Cardiac atrium fibroblast (primary cell): ENCODE measurements around the gene STAP2. TPM values are rescaled to one million over a fixed set of nuclear protein-coding genes. Genes with fewer than 3 reads are reported as not detected.

Source experiments
- total RNA-seq: library from RNA; depleted of rRNA; stranded (reverse); fragments of >200 nt; gene quantifications from 2 replicates; pipeline ENCODE4 v1.2.3, GENCODE V29; 2015

STAP2 gene
- total RNA-seq = 1.8 and 2.6 TPM in 2 replicates

GRCh38 chr19:4338441-4339355 lies at the start of gene STAP2:
Gene STAP2 (minus strand): TSS chr19:4338827. CDS start chr19:4338753, 74 bp downstream.

GRCh38 chr19:4343370-4344307 lies 5.0 kb upstream of the STAP2 start, which contains the start of gene MPND:
Gene MPND (plus strand): TSS chr19:4343562. CDS start chr19:4343594, 32 bp downstream.

GRCh38 chr19:4304538-4305256 lies 33.9 kb downstream of the STAP2 start, which contains the start of gene FSD1:
Gene FSD1 (plus strand): TSS chr19:4304598. CDS start chr19:4304747, 149 bp downstream.

GRCh38 chr19:4302243-4302640 lies 36.4 kb downstream of the STAP2 start, which contains the start of gene TMIGD2:
Gene TMIGD2 (minus strand): TSS chr19:4302389. CDS start chr19:4302385, 4 bp downstream.

GRCh38 chr19:4278419-4279266 lies 60.0 kb downstream of the STAP2 start, which contains the start of gene SHD:
Gene SHD (plus strand): TSS chr19:4279266. CDS start chr19:4280064, 798 bp downstream.

Other genes with a start within 250 kb of the STAP2 start
- gene MAP2K2, start 214.7 kb downstream of the STAP2 start, total RNA-seq = 177 and 212 TPM in 2 replicates
- gene CREB3L3, start 185.2 kb downstream of the STAP2 start, total RNA-seq = not detected in 2 replicates
- gene SIRT6, start 156.3 kb downstream of the STAP2 start, total RNA-seq = 12.6 and 64.3 TPM in 2 replicates
- gene ANKRD24, start 156.1 kb downstream of the STAP2 start, total RNA-seq = 0.49 and 0.90 TPM in 2 replicates
- gene EBI3, start 109.3 kb downstream of the STAP2 start, total RNA-seq = 0.18 and 3.4 TPM in 2 replicates
- gene YJU2, start 91.7 kb downstream of the STAP2 start, total RNA-seq = 14.1 and 14.6 TPM in 2 replicates
- gene SHD, start 59.6 kb downstream of the STAP2 start, total RNA-seq = not detected in 2 replicates
- gene TMIGD2, start 36.4 kb downstream of the STAP2 start, total RNA-seq = not detected in 2 replicates
- 3.1 and 6.7 TPM in 2 replicates for gene FSD1, start 34.2 kb downstream of the STAP2 start, total RNA-seq
- gene MPND, start 4.7 kb upstream of the STAP2 start, total RNA-seq = 1.3 and 3.4 TPM in 2 replicates
- 105 and 109 TPM in 2 replicates for gene SH3GL1, start 61.7 kb upstream of the STAP2 start, total RNA-seq
- 4.5 and 12.5 TPM in 2 replicates for gene CHAF1A, start 63.8 kb upstream of the STAP2 start, total RNA-seq
- gene UBXN6, start 119.0 kb upstream of the STAP2 start, total RNA-seq = 78.9 and 206 TPM in 2 replicates
- gene HDGFL2, start 133.5 kb upstream of the STAP2 start, total RNA-seq = 52.2 and 53.9 TPM in 2 replicates
- 0.32 and 0.72 TPM in 2 replicates for gene PLIN4, start 179.7 kb upstream of the STAP2 start, total RNA-seq
- gene PLIN5, start 196.4 kb upstream of the STAP2 start, total RNA-seq = 1.3 TPM in 2 replicates
- 1.3 and 2.6 TPM in 2 replicates for gene LRG1, start 201.2 kb upstream of the STAP2 start, total RNA-seq
- gene SEMA6B, start 220.9 kb upstream of the STAP2 start, total RNA-seq = 9.7 and 15.3 TPM in 2 replicates